OCI-LY7 (cell line): Measurements from ENCODE around the gene ZNF800. TPM values are rescaled to one million over a fixed set of nuclear protein-coding genes. Genes with fewer than 3 reads are reported as not detected.
"Not testable (repeated sequence)": the region's sequence is repeated elsewhere in the genome, so short reads cannot be mapped to it uniquely, and the experiment has no call there.

Experiments used
- BruUV-seq: library from RNA; stranded (reverse); fragments of 400-500 nt; replicated peaks from 2 replicates; lab custom pipeline; 2021; lab: Mats Ljungman, UMichigan
- CTCF ChIA-PET: fragments of 300-600 bp; sonication (Branson Sonifier 250); formaldehyde crosslinking; loops from one replicate; lab custom pipeline; 2022; ENCODE audit warnings: antibody characterized with exemption; ENCODE audit not compliant: unreplicated experiment; lab: Charles Lee
- POLR2A ChIA-PET: fragments of 300-600 bp; sonication (Branson Sonifier 250); formaldehyde crosslinking; loops from one replicate; lab custom pipeline; 2022; ENCODE audit warnings: antibody characterized with exemption; lab: Charles Lee
- DNase-seq: peaks from one replicate; pipeline ENCODE4 v3.0.0-alpha.2; 2015; ENCODE audit warnings: low spot score
- H2AFZ ChIP-seq: fragments of 200-600 bp; sonication (generic), shearing (Covaris generic); 2 replicates; pipeline ENCODE4 v1.6.1; 2014; ENCODE audit warnings: mild to moderate bottlenecking, antibody characterized with exemption, low read length, moderate library complexity
- H3K27ac ChIP-seq: fragments of 200-600 bp; sonication (generic); 2 replicates; pipeline ENCODE4 v1.5.1; 2014; ENCODE audit warnings: mixed run types, low read depth, mild to moderate bottlenecking, moderate library complexity, low read length, inconsistent platforms; ENCODE audit not compliant: poor library complexity, severe bottlenecking
- H3K36me3 ChIP-seq: fragments of 200-600 bp; sonication (generic); 2 replicates; pipeline ENCODE4 v1.6.1; 2014; ENCODE audit warnings: mild to moderate bottlenecking, antibody characterized with exemption, low read length, moderate library complexity, mixed read lengths; ENCODE audit not compliant: insufficient read depth
- H3K4me1 ChIP-seq: fragments of 200-600 bp; sonication (generic); 2 replicates; pipeline ENCODE4 v1.5.1; 2014; ENCODE audit warnings: mild to moderate bottlenecking, low read length; ENCODE audit not compliant: insufficient read depth, poor library complexity, severe bottlenecking
- H3K4me2 ChIP-seq: fragments of 200-600 bp; sonication (generic); 2 replicates; pipeline ENCODE4 v1.6.1; 2014; ENCODE audit warnings: mild to moderate bottlenecking, low read length
- H3K4me3 ChIP-seq: fragments of 200-600 bp; sonication (generic); 2 replicates; pipeline ENCODE4 v1.5.1; 2014; ENCODE audit warnings: mild to moderate bottlenecking, low read depth, low read length; ENCODE audit not compliant: poor library complexity, severe bottlenecking
- H3K79me2 ChIP-seq: fragments of 200-600 bp; sonication (generic); 2 replicates; pipeline ENCODE4 v1.6.1; 2016; ENCODE audit warnings: low read depth, mild to moderate bottlenecking, low read length, moderate library complexity, mixed read lengths; ENCODE audit not compliant: insufficient read depth
- H3K9me2 ChIP-seq: fragments of 200-600 bp; sonication (generic); 2 replicates; pipeline ENCODE4 v1.6.1; 2016; ENCODE audit warnings: mild to moderate bottlenecking, low read length, mixed read lengths; ENCODE audit not compliant: insufficient read depth
- H3K9me3 ChIP-seq: fragments of 200-600 bp; sonication (generic); 2 replicates; pipeline ENCODE4 v1.6.1; 2014; ENCODE audit warnings: mild to moderate bottlenecking, mixed run types, low read length, mixed read lengths
- H4K20me1 ChIP-seq: fragments of 200-600 bp; sonication (generic); 2 replicates; pipeline ENCODE4 v1.6.1; 2014; ENCODE audit warnings: mild to moderate bottlenecking, antibody characterized with exemption, low read length, moderate library complexity, mixed read lengths; ENCODE audit not compliant: insufficient read depth
- EZH2phosphoT487 ChIP-seq: fragments of 200-600 bp; sonication (generic); IDR thresholded peaks from 2 replicates; pipeline ENCODE4 v1.6.1; 2018; ENCODE audit warnings: low read depth, borderline replicate concordance, mild to moderate bottlenecking, mixed run types, antibody characterized with exemption, low read length, moderate library complexity, mixed read lengths
- intact Hi-C: fragments of 100-400 bp; cut with micrococcal nuclease; formaldehyde crosslinking; loops from one replicate; pipeline ENCODE4 v1.10.0; 2022; ENCODE audit not compliant: unreplicated experiment
- total RNA-seq, 2 experiments: library from RNA; depleted of rRNA in 1 of 2; stranded (reverse); fragments of >200 nt in 1 of 2; shearing (Covaris generic) in 1 of 2; gene quantifications; 2 replicates each; pipeline ENCODE4 v1.2.3, GENCODE V29; 2014 to 2022
- TF ChIP-seq, protein P1 (sequence below): fragments of 200-600 bp; sonication (generic); conservative IDR thresholded peaks from 2 replicates; pipeline ENCODE4 v1.5.1; 2014; ENCODE audit warnings: mild to moderate bottlenecking, antibody characterized with exemption, low read length, moderate library complexity, mixed read lengths

ZNF800 gene
- total RNA-seq, 2 experiments from 2014 or later, result 23.9 to 42.2 TPM

DNA sequence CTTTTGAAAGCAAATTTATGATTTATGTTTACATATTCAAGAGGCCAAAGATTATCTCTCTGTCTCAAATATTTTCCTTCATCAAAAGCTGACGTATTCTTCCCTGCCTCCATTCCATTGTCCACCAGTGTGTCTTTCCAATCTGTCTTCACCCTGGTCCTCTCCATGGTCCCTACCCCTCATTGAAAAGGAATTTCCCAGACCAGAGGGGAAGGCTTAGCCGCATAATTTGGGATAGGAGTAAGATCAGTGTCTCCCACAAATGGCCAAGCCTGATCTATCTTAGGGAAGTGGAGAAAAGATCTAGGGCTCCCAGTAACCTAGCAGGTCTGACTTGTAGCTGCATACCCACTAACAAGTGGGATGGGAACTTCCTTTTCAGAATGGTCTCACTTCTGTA is 46.3 kb upstream of the ZNF800 start:
- Histone ChIP-seq H3K4me1 (no peaks in the 10 kb centered on the region), H3K79me2 (no peaks in the 10 kb centered on the region), H3K4me3 (no peak overlapping the region), H4K20me1 (no peaks in the 10 kb centered on the region), H2AFZ (no peak overlapping the region), H3K36me3 (no peaks in the 10 kb centered on the region), H3K4me2 (no peak overlapping the region), H3K9me3 (no peaks in the 10 kb centered on the region), H3K27ac (no peak overlapping the region), H3K9me2 (no peaks in the 10 kb centered on the region)
- ChIA-PET POLR2A (no interaction called here), CTCF (no interaction called here)
- intact Hi-C loops, result no loop called here
- no peak for DNase-seq
- BruUV-seq, result no TSS peak
- TF ChIP-seq, protein P1, sequence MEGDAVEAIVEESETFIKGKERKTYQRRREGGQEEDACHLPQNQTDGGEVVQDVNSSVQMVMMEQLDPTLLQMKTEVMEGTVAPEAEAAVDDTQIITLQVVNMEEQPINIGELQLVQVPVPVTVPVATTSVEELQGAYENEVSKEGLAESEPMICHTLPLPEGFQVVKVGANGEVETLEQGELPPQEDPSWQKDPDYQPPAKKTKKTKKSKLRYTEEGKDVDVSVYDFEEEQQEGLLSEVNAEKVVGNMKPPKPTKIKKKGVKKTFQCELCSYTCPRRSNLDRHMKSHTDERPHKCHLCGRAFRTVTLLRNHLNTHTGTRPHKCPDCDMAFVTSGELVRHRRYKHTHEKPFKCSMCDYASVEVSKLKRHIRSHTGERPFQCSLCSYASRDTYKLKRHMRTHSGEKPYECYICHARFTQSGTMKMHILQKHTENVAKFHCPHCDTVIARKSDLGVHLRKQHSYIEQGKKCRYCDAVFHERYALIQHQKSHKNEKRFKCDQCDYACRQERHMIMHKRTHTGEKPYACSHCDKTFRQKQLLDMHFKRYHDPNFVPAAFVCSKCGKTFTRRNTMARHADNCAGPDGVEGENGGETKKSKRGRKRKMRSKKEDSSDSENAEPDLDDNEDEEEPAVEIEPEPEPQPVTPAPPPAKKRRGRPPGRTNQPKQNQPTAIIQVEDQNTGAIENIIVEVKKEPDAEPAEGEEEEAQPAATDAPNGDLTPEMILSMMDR, result no peak
- TF ChIP-seq EZH2phosphoT487, result no peak

DNA sequence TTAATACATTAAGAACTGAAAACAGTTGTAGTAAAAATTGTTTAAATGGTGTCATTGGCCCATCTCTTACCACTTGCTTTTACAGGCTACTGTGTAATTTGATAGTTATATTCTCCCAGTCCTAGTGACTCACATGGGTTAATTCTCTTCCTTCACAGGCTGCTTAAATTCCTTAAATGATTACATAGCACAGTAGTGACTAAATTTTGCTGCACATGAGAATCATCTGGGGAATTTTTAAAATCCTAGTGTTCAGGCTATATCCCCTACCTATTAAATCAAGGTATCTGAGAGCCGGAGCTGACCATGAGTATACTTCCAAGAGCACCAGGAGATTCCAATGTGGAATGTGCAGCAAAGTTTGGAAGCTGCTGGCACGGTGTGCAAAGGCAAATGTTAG is 45.3 kb upstream of the ZNF800 start:
- intact Hi-C loops, result no loop called here
- DNase-seq, result no peak
- Histone ChIP-seq H3K4me1 (no peaks in the 10 kb centered on the region), H3K27ac (no peak overlapping the region), H3K9me2 (no peaks in the 10 kb centered on the region), H3K4me2 (no peak overlapping the region), H3K79me2 (no peaks in the 10 kb centered on the region), H3K36me3 (no peaks in the 10 kb centered on the region), H2AFZ (no peak overlapping the region), H4K20me1 (no peaks in the 10 kb centered on the region), H3K9me3 (no peaks in the 10 kb centered on the region), H3K4me3 (no peak overlapping the region)
- TF ChIP-seq EZH2phosphoT487, result no peak
- TF ChIP-seq, protein P1, result no peak
- no TSS peak for BruUV-seq
- POLR2A ChIA-PET, result interaction anchor here (0.6 kb wide), 1 partner anchor 10 kb away, joined by 6 read pairs; no protein-coding TSS in a partner anchor
- CTCF ChIA-PET, result no interaction called here

DNA sequence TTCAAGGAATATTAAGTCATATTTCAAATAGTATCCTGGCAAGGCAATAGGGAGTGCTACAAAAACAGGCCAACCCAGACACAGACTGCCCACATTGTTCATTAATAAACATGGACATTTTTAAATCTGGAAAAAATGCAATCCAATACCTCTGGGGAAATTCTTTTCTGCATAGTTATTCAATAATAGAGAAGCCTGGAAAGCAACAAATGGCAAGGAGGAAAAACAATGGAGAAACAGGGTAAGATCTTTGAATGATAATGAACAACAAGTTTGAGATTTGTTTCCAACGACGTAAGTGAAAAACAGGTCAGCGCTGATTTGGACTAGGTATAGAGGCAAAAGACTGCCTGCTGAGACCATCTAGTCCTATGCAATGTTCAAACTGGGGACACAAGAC is 44.7 kb upstream of the ZNF800 start:
- DNase-seq, result no peak
- H3K9me3 ChIP-seq, result no peaks in the 10 kb centered on the region
- H3K27ac ChIP-seq, result no peak overlapping the region
- ChIA-PET CTCF (no interaction called here), POLR2A (interaction anchor here (0.6 kb wide), 1 partner anchor 10 kb away, joined by 6 read pairs; no protein-coding TSS in a partner anchor)
- H3K4me3 ChIP-seq, result no peak overlapping the region
- TF ChIP-seq, protein P1, result no peak
- no peaks in the 10 kb centered on the region for H3K4me1 ChIP-seq
- H3K4me2 ChIP-seq, result no peak overlapping the region
- no peak overlapping the region for H2AFZ ChIP-seq
- H4K20me1 ChIP-seq, result no peaks in the 10 kb centered on the region
- no peaks in the 10 kb centered on the region for H3K79me2 ChIP-seq
- intact Hi-C loops, result no loop called here
- H3K36me3 ChIP-seq, result no peaks in the 10 kb centered on the region
- no peaks in the 10 kb centered on the region for H3K9me2 ChIP-seq
- BruUV-seq, result no TSS peak

DNA sequence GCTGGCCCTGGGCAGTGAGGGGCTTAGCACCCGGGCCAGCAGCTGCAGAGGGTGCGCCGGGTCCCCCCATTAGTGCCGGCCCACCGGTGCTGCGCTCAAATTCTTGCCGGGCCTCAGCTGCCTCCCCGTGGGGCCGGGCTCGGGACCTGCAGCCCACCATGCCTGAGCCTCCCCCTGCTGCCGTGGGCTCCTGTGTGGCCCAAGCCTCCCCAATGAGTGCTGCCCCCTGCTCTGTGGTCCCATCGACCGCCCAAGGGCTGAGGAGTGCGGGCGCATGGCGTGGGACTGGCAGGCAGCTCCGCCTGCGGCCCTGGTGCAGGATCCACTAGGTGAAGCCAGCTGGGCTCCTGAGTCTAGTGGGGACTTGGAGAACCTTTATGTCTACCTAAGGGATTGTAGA is 36.8 kb upstream of the ZNF800 start:
- H3K9me3 ChIP-seq, BruUV-seq, H3K27ac ChIP-seq, H3K4me3 ChIP-seq, H3K9me2 ChIP-seq, DNase-seq, H4K20me1 ChIP-seq, intact Hi-C loops, H3K4me1 ChIP-seq, H3K79me2 ChIP-seq, CTCF ChIA-PET, H3K36me3 ChIP-seq, H2AFZ ChIP-seq, H3K4me2 ChIP-seq: not testable (repeated sequence)
- POLR2A ChIA-PET, result interaction anchor here (1.0 kb wide), 1 partner anchor 37 kb away, joined by 3 read pairs; the partner anchor contains the start of gene ZNF800
